ENCODE data around the gene DUOX2.
"Not testable (repeated sequence)": the region's sequence is repeated elsewhere in the genome, so short reads cannot be mapped to it uniquely, and the experiment has no call there.

Gene DUOX2

DNA sequence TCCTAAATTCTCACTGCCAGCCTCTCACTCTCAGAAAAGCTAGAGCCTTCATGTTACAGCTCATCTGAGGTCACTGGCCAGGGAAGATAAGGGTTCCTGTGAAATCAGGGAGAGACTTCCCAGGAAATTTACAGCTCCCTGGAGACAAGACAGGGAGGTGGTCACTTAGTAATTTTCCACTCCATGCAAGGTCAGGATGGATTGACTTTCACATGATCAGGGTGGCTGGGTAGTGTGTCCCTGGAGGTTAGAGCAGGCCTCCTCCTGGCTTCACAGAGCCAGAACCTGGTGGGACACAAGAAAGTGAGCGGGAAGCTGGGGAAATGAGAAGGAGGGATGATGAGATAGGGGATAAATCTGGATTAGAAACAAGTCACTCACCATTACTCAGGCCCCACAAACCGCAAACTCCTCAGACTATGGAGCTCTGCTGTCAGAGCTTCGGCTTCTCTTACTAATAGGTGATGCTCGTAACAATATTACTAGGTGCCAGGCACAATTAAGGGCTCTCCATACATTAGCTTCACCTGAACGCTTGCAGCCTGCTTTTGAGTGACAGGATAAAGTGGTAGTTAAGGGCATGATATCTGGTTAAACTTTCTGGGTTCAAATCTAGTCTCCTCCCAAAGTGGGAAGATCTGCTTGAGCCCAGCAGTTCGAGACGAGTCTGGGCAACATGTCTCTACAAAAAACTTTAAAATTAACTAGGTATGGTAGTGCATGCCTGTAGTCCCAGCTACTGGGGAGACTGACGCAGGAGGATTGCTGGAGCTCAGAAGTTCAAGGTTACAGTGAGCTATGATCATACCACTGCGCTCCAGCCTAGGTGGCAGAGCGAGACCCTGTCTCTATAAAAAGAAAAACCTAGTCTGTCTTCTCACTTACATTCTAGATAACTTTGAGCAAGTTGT lies 24.9 kb downstream of the DUOX2 start:
- Mint-ChIP-seq H3K27me3 (peaks cover 7% of the 10 kb centered on the region), H3K36me3 (ENCODE audit: low read depth) (no peaks in the 10 kb centered on the region), H3K4me1 (no peaks in the 10 kb centered on the region), H3K27ac (no peak overlapping the region), H3K4me3 (no peak overlapping the region), H3K9me3 (no peaks in the 10 kb centered on the region)
- no peak for DNase-seq
- ATAC-seq, result no peak

DNA sequence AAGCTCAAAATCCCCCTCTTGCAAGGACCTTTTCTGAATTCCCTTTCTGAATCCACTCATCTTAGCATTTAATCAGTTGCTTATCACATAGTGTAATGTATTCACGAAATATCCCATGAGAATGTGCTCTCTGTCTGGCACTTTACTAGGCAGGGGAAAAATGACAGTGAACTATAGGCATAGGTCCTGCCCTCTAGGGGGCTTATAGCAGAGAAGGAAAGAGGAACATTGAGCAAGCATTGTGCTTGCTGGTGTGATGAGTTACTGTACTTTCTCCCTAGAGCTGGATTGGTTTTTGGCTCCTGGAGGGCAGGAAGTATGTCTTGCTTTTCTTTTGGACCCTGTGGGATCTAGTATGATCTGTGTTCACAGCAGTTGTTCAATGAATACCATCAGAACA lies 26.5 kb downstream of the DUOX2 start:
- ATAC-seq (no peak), DNase-seq (no peak)
- peaks cover 10% of the 10 kb centered on the region for H3K27me3 Mint-ChIP-seq
- H3K9me3 Mint-ChIP-seq, result no peaks in the 10 kb centered on the region
- H3K4me1 Mint-ChIP-seq, result no peaks in the 10 kb centered on the region
- H3K4me3 Mint-ChIP-seq, result no peak overlapping the region
- no peak overlapping the region for H3K27ac Mint-ChIP-seq
- H3K36me3 Mint-ChIP-seq (ENCODE audit: low read depth), result no peaks in the 10 kb centered on the region

DNA sequence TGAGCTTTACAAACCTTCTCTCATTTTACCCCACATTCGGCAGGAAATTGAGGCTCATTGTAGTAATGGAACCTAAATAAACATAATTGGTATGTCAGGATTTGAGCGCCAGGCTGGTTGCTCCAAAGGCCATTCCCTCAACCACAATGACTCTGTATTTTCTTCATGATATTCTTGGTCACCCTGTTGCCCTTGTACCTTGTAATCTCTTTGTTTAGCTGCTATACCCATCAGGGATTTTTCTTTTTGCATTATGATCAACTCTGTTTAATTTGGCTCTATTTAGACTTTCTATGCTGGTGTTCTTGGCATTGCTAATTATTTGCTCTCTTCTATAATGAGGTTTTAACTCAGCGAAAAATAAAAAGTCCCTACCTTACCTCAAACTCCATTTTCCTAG lies 29.8 kb downstream of the DUOX2 start:
- H3K9me3 Mint-ChIP-seq, result no peaks in the 10 kb centered on the region
- H3K36me3 Mint-ChIP-seq (ENCODE audit: low read depth), result no peaks in the 10 kb centered on the region
- no peaks in the 10 kb centered on the region for H3K4me1 Mint-ChIP-seq
- ATAC-seq (no peak), DNase-seq (no peak)
- H3K27me3 Mint-ChIP-seq, result peaks cover 2% of the 10 kb centered on the region
- H3K4me3 Mint-ChIP-seq, result no peak overlapping the region
- no peak overlapping the region for H3K27ac Mint-ChIP-seq

DNA sequence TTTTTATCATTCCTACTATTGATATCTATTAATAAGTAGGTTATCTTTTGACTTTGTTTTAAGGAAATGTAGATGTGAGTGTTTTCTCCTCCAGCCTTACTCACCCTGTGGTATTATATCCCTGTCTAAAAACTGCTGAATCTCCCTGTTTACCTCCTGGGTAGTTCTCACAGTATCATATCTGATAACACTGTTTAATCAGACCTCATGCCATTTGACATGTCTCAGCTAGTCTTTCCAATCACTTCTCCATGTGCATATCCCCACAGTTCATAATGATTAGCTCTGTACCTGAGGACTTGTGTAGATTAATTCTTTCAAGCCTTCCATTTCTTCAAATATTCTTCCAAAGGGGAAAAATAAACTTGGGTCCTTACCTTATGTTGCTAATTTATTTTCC lies 30.7 kb downstream of the DUOX2 start:
- ATAC-seq (no peak), DNase-seq (no peak)
- H3K27ac Mint-ChIP-seq, result no peak overlapping the region
- no peak overlapping the region for H3K4me3 Mint-ChIP-seq
- H3K36me3 Mint-ChIP-seq (ENCODE audit: low read depth), result no peaks in the 10 kb centered on the region
- H3K27me3 Mint-ChIP-seq, result peaks cover 2% of the 10 kb centered on the region
- no peaks in the 10 kb centered on the region for H3K9me3 Mint-ChIP-seq
- H3K4me1 Mint-ChIP-seq, result no peaks in the 10 kb centered on the region

DNA sequence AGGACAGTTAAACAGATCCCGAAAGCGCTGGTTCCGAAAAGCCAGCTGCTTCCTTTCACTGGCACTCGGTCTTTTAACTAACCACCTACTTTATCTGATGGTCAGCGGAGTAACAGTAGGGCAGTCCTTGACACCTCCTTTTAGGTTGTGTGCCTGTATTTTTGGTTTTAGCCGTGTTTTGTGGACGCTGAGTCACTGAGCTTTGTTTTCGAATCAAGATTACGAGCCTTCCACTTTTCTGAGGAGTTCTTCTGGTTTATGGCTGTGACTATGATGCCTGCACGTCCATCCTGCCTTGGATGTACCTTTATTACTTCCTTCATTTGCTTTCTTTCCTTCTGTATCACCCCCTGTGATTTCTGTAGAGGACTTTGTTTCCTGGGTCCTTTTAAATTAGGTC lies 31.6 kb downstream of the DUOX2 start:
- not testable (repeated sequence) for H3K27me3 Mint-ChIP-seq; H3K4me1 Mint-ChIP-seq; DNase-seq; H3K9me3 Mint-ChIP-seq; H3K4me3 Mint-ChIP-seq; ATAC-seq; H3K27ac Mint-ChIP-seq; H3K36me3 Mint-ChIP-seq (ENCODE audit: low read depth)

DNA sequence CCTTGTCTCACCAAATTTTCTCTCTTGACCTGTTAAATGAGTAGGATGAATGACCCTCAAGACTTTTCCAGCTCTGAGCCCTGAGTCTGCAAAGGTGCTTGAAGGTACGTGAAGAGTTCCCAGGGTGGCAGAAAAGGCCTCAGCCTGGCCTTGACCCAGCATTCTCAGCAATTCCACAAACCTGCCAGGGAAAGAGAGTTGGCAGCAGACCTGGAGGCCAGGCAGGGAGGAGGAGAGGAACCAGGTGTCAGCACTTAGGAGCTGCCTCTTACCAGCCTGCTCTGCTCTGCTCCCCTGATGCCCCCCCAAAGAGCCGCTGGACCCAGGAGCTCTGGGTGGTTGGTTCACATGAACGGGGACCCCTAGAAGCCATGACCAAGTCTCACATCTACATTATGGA lies 33.4 kb downstream of the DUOX2 start:
- not testable (repeated sequence) for H3K4me3 Mint-ChIP-seq; H3K4me1 Mint-ChIP-seq; H3K9me3 Mint-ChIP-seq; H3K27ac Mint-ChIP-seq; H3K36me3 Mint-ChIP-seq (ENCODE audit: low read depth); ATAC-seq; DNase-seq; H3K27me3 Mint-ChIP-seq

DNA sequence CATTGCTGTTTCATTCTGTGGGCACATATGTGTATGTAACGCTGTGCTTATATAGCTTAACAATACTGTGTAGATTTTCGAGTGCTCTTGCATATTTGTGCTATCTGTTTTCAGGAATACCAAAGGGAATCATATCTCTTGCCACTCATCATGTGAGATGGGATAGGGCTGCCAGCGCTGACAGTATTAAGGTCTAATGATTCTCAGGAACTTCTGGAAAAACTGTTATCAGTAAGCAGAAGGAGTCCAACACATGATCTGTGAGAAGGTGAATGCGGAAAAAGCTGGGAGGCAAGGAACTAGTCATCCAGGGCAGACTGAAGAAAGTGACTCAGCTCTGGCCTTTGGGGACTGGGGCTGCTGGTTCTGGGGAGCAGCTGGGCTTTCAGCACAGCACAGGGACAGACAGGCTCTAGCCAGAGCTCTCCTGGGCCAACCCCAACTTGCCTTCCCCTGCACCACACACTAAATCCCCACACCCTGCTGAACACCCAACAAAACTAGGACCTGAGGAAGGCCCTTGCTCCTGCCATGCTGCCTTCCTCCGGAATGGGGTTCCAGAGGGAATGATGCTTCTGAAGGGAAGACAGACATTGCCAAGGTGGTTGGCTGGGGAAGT lies 34.2 kb downstream of the DUOX2 start:
- peak; percentile 38 for ATAC-seq
- DNase-seq; H3K9me3 Mint-ChIP-seq; H3K4me1 Mint-ChIP-seq; H3K36me3 Mint-ChIP-seq (ENCODE audit: low read depth); H3K27ac Mint-ChIP-seq; H3K4me3 Mint-ChIP-seq; H3K27me3 Mint-ChIP-seq: not testable (repeated sequence)

DNA sequence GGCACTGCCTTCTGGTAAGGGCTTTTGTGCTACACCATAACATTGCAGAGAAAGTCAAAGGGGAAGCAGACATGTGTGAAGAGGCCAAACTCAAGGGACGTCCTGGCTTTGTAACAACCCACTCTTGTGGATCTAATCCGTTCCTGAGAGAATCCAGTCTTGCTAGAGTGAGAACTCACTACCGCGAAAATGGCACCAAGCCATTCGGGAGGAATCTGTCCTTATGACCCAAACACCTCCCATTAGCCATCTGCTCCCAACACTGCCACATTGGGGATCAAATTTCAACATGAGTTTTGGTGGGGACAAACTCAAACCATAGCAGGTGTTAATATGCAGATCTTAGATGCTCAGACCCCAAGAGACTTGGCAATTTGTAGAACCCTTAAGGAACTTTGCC lies 34.8 kb downstream of the DUOX2 start:
- ATAC-seq; H3K36me3 Mint-ChIP-seq (ENCODE audit: low read depth); H3K27ac Mint-ChIP-seq; H3K9me3 Mint-ChIP-seq; H3K4me1 Mint-ChIP-seq; H3K4me3 Mint-ChIP-seq; DNase-seq; H3K27me3 Mint-ChIP-seq: not testable (repeated sequence)

DNA sequence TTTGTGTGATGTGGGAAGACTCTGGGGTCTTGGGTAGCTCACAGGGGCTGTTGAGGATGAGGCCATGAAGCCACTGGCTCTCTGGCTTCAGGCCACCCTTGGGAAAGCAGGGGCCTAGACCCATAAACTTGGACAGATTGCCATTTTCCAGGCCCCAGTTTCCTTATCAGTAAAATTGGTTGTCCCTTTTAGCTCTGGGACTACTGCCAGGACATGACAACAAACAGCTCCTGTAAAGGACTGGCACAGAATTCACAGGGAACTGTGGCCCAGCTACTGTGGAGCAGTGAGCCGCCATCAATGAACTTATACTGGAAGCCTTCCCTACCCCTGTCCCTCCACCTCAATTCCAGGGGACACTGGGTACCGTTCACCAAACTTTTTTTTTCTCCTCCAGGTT lies 36.6 kb downstream of the DUOX2 start:
- H3K4me3 Mint-ChIP-seq; H3K27me3 Mint-ChIP-seq; H3K36me3 Mint-ChIP-seq (ENCODE audit: low read depth); DNase-seq; H3K9me3 Mint-ChIP-seq; H3K27ac Mint-ChIP-seq; ATAC-seq; H3K4me1 Mint-ChIP-seq: not testable (repeated sequence)

DNA sequence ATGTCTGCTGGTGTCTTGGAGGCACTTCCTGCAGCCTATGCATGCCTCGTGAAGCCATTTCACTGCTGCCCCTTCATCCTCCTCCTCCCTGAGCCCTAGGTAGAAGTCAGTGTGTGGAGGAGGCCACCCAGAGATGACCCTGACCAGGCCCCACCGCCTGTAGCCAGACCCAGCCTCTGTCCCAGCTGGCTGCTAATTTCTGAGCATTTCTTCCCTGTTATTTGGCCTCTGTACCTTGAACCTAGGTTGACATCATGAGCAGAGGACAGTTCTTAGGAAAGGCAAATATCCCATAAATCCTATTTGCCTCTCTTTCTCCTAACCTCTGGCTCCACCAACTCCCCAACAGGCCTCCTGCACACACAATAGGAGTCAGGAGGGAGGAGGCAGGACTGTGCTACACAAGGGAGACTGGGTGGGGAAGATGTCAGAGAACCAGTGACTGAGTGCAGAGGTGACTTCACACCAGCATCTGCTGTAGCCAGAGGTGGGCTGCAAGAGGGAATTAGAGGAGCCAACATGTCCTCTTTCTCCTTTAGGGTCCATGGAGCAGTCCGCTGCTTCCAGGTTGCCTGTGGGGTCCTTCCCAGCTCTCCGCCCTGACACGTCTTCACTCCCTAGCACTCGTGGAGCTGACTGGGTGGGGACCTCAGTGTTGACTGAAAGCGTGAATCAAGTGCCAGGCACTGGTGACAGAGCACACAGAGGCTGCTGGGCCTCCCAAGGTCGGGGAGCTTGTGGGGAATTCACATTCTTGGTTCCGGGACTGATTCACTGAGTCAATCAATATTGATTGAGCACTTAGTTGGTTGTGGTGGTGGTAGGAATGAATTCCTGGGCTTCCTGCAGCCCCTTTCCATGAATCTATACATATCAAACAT lies 38.3 kb downstream of the DUOX2 start:
- H3K36me3 Mint-ChIP-seq (ENCODE audit: low read depth); H3K27me3 Mint-ChIP-seq; H3K9me3 Mint-ChIP-seq; H3K4me3 Mint-ChIP-seq; ATAC-seq; H3K4me1 Mint-ChIP-seq; DNase-seq; H3K27ac Mint-ChIP-seq: not testable (repeated sequence)

DNA sequence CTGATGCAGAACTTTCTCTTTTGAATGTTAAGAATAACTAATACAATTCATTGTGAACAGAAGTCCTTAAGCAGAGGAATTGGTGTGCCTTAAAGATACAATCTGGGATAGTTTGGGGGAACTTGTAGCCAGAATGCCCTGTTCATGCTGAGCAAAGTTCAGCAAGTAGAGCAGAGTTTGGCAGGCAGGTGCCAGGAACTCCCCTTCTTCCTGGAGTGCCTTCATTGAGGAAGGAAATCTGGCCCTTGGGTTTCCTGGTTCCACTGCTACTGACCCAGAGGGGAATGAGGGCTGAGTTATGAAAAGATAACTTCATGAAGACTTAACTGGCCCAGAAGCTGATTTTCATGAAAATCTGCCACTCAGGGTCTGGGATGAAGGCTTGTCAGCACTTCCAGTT lies 40.4 kb downstream of the DUOX2 start:
- not testable (repeated sequence) for DNase-seq; H3K27me3 Mint-ChIP-seq; H3K9me3 Mint-ChIP-seq; H3K27ac Mint-ChIP-seq; H3K4me3 Mint-ChIP-seq; H3K36me3 Mint-ChIP-seq (ENCODE audit: low read depth); H3K4me1 Mint-ChIP-seq; ATAC-seq

DNA sequence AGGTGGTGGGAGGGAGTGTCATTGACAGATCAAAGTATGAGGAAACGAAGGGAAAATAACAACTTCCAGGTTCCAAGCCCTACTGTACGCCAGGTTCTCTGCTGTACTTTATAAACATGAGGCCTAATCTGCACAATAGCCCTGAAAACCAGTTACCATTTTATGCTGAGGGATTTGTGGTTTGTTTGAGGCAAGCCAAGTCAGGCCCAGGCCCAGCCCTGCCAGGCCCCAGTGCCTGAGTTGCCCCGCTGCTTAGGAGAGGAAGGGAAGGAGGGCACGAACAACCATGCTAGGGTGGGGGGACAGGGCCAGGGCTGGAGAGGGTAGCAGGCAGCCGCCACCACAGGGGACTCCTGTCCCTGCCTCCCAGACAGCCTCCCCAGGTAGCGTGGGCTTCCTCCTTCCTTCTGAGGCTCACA lies 44.0 kb downstream of the DUOX2 start:
- H3K27me3 Mint-ChIP-seq, ATAC-seq, H3K4me3 Mint-ChIP-seq, DNase-seq, H3K9me3 Mint-ChIP-seq, H3K27ac Mint-ChIP-seq, H3K4me1 Mint-ChIP-seq: not testable (repeated sequence)
- peaks cover 16% of the 10 kb centered on the region for H3K36me3 Mint-ChIP-seq (ENCODE audit: low read depth)

DNA sequence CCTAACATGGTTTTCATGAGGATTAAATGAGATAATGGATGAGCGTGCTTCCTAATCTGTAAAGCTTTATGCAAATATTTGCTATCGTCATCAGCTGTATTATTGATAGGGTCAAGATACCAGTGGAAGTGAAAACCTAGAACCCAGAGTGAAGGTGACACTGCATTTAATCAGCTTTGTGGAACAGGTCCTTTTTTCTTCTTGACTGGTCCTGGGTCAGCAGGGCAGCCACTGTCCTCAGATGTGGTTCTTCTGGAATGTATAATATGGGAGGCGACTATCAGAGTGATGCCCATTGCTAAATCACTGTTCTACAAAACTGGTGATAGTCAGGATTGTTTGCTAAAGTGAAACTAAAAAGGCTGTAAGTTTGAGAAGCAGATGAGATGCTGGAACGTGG lies 49.6 kb downstream of the DUOX2 start:
- Mint-ChIP-seq H3K9me3 (no peaks in the 10 kb centered on the region), H3K4me1 (peaks cover 9% of the 10 kb centered on the region)
- ATAC-seq, result no peak

DNA sequence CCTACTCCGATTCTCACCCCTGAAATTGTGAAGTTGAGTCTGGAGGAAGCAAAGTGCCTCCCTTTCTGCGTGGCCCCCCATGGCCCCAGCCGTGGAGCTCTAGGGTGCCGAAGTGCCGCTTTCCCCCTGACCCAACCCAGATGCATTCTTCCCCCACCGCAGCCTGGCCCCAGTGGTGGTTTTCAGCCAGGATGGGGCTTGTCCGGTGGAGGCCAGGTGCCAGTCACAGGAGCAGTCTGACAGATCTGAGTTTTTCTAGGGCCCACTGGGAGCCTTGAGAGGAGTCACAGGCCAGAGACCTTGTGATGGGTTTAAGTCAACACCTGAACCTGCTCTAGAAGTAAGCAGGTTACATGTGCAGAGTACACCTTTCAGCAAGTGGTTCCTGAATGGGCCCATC lies 51.7 kb downstream of the DUOX2 start:
- not testable (repeated sequence) for H3K4me1 Mint-ChIP-seq, H3K4me3 Mint-ChIP-seq, H3K9me3 Mint-ChIP-seq, ATAC-seq, DNase-seq, H3K27me3 Mint-ChIP-seq, H3K27ac Mint-ChIP-seq
- H3K36me3 Mint-ChIP-seq (ENCODE audit: low read depth), result peaks cover 25% of the 10 kb centered on the region

More for the DNA sequence above, 49.6 kb downstream of the DUOX2 start:
- Mint-ChIP-seq H3K36me3 (ENCODE audit: low read depth) (peaks cover 24% of the 10 kb centered on the region), H3K27ac (peak overlapping the region; percentile 14), H3K4me3 (no peak overlapping the region), H3K27me3 (no peaks in the 10 kb centered on the region)
- DNase-seq, result no peak

Data from activated naive CD8-positive, alpha-beta T cell treated with anti-CD3 and anti-CD28 coated beads, Interleukin-2, amount 50 U/mL, for 24 hours (primary cell).